K562 (cell line): ENCODE measurements around the gene ADAMTS2. TPM values are rescaled to one million over a fixed set of nuclear protein-coding genes. Genes with fewer than 3 reads are reported as not detected.

Experiments used
- ATAC-seq: fragments of 200-7000 bp; cut with Tn5 transposase; 3 replicates; pipeline ENCODE4 v1.9.1; 2020; ENCODE audit warnings: moderate library complexity
- BruUV-seq: library from RNA; stranded (reverse); fragments of 400-500 nt; replicated peaks from 2 replicates; lab custom pipeline; 2021; lab: Mats Ljungman, UMichigan
- CTCF ChIA-PET: fragments of 300-600 bp; formaldehyde crosslinking; extraction: SDS; loops from one replicate; lab custom pipeline; 2021; ENCODE audit warnings: low intra/inter-chr PET ratio; lab: Yijun Ruan, JAX
- POLR2A ChIA-PET: fragments of 300-600, 350-650 bp; sonication (Branson Sonifier 250); formaldehyde crosslinking; extraction: SDS; loops from one replicate; lab custom pipeline; 2021; ENCODE audit warnings: antibody characterized with exemption, inconsistent platforms; lab: Yijun Ruan, JAX
- DNase-seq, 4 experiments: peaks; one replicate each; pipeline versions ENCODE4 v3.0.0 to v3.0.0-alpha.2; 2011 to 2018; ENCODE audit warnings: low spot score in 3 of 4, mixed read lengths in 3 of 4; ENCODE audit errors: extremely low read depth in 1 of 4
- FAIRE-seq: peaks from 2 replicates; lab custom pipeline; 2011; peaks lifted over from hg19 to GRCh38; lab: Jason Lieb, UNC
- H2AFZ ChIP-seq: 2 replicates; pipeline ENCODE4 v1.6.0; 2011; ENCODE audit warnings: low read depth, low read length, control low read depth, inconsistent platforms
- H3K27ac ChIP-seq: fragments of 200-600 bp; 3 replicates; pipeline ENCODE4 v1.8.0; 2011; ENCODE audit warnings: low read depth, mild to moderate bottlenecking, control low read depth, inconsistent platforms, low read length, moderate library complexity, mixed read lengths; ENCODE audit errors: extremely low read depth
- H3K27me3 ChIP-seq, 2 experiments: fragments of 300-600 bp in 1 of 2; 2 replicates in 1 of 2; 3 replicates in 1 of 2; pipeline versions ENCODE4 v1.6.0 to v1.8.0; 2011; ENCODE audit warnings: inconsistent platforms in 2 of 2, low read length in 2 of 2, mild to moderate bottlenecking in 1 of 2, mixed read lengths in 1 of 2, moderate library complexity in 1 of 2; ENCODE audit not compliant: control insufficient read depth in 2 of 2, insufficient read depth in 2 of 2
- H3K36me3 ChIP-seq: fragments of 300-600 bp; 3 replicates; pipeline ENCODE4 v1.8.0; 2011; ENCODE audit warnings: mild to moderate bottlenecking, low read length, inconsistent platforms; ENCODE audit not compliant: control insufficient read depth, insufficient read depth
- H3K4me1 ChIP-seq, 2 experiments: fragments of 200-600 bp in 1 of 2; replicated peaks in 1 of 2; 2 replicates in 1 of 2; 3 replicates in 1 of 2; pipeline versions ENCODE4 v1.5.1 to v1.8.0; 2011; ENCODE audit warnings: inconsistent platforms in 2 of 2, low read length in 2 of 2, mild to moderate bottlenecking in 1 of 2, mixed read lengths in 1 of 2, moderate library complexity in 1 of 2; ENCODE audit not compliant: control insufficient read depth in 2 of 2, insufficient read depth in 2 of 2
- H3K4me2 ChIP-seq: 2 replicates; pipeline ENCODE4 v1.6.1; 2011; ENCODE audit warnings: low read length, control low read depth, inconsistent platforms, mixed read lengths; ENCODE audit not compliant: insufficient read depth
- H3K4me3 ChIP-seq: fragments of 200-600 bp; sonication (generic), shearing (Covaris generic); 2 replicates; pipeline ENCODE4 v1.5.1; 2016; ENCODE audit warnings: control low read depth, inconsistent platforms
- H3K79me2 ChIP-seq: fragments of 200-600 bp; 3 replicates; pipeline ENCODE4 v1.8.0; 2011; ENCODE audit warnings: low read length, inconsistent platforms; ENCODE audit not compliant: control insufficient read depth, insufficient read depth
- H3K9ac ChIP-seq, 2 experiments: 2 replicates each; pipeline versions ENCODE4 v1.6.0 to v1.6.1; 2011; ENCODE audit warnings: low read depth in 2 of 2, low read length in 2 of 2, control low read depth in 1 of 2, inconsistent platforms in 1 of 2, mild to moderate bottlenecking in 1 of 2, mixed read lengths in 1 of 2; ENCODE audit not compliant: insufficient read depth in 1 of 2
- H3K9me1 ChIP-seq: one replicate; pipeline ENCODE4 v1.6.0; 2011; ENCODE audit warnings: inconsistent platforms, mild to moderate bottlenecking, low read length, moderate library complexity; ENCODE audit not compliant: control insufficient read depth, insufficient read depth
- H3K9me3 ChIP-seq: replicated peaks from 2 replicates; pipeline ENCODE4 v1.5.1; 2011; ENCODE audit warnings: low read depth, low read length, inconsistent platforms; ENCODE audit not compliant: control insufficient read depth, insufficient read depth
- H4K20me1 ChIP-seq: replicated peaks from 2 replicates; pipeline ENCODE4 v1.6.1; 2011; ENCODE audit warnings: low read length, inconsistent platforms, mixed read lengths; ENCODE audit not compliant: control insufficient read depth, insufficient read depth
- DACH1 ChIP-seq: fragments of 450-650 bp; IDR thresholded peaks from 2 replicates; pipeline ENCODE4 v1.6.1; 2018; ENCODE audit not compliant: partially characterized antibody
- LEF1 ChIP-seq: fragments of 450-650 bp; IDR thresholded peaks from 2 replicates; pipeline ENCODE4 v1.6.1; 2016; ENCODE audit warnings: mild to moderate bottlenecking
- ZNF197 ChIP-seq: fragments of 200-800 bp; sonication (Bioruptor generic); IDR thresholded peaks from 2 replicates; pipeline ENCODE4 v1.6.1; 2016; ENCODE audit warnings: low read depth, missing genetic modification characterization, missing compliant biosample characterization
- ZNF232 ChIP-seq: sonication (generic); formaldehyde crosslinking; IDR thresholded peaks from 2 replicates; pipeline ENCODE4 v1.8.0; 2022; ENCODE audit warnings: mild to moderate bottlenecking, missing genetic modification reagents
- ZNF311 ChIP-seq: fragments of 250-450 bp; sonication (Bioruptor Pico); IDR thresholded peaks from 2 replicates; pipeline ENCODE4 v1.4.0; 2020; ENCODE audit warnings: mild to moderate bottlenecking, moderate library complexity
- WGBS: fragments of 100-300 bp; shearing (Covaris generic); methylation state at CpG from one replicate; pipeline ENCODE4 v1.1.6; 2016; ENCODE audit warnings: low coverage, mixed read lengths; ENCODE audit not compliant: insufficient coverage; ENCODE audit errors: missing lambda C conversion rate; 5-methylcytosine and 5-hydroxymethylcytosine counted together
- in situ Hi-C: fragments of 300-500 bp; cut with MboI; formaldehyde crosslinking; loops from 4 replicates; pipeline ENCODE4 v1.15.0; 2018; ENCODE audit warnings: inconsistent platforms, mixed read lengths
- intact Hi-C: fragments of 100-400 bp; cut with micrococcal nuclease; formaldehyde crosslinking; loops from 2 replicates; pipeline ENCODE4 v1.14.2; 2022
- polyA plus RNA-seq, 8 experiments: library from polyadenylated mRNA; depleted of rRNA in 4 of 8; stranded (reverse) in 5 of 8; unstranded in 3 of 8; fragments of >200 nt; fragmentation: Nextera tagmentation in 2 of 8; fragmentation: Illumina TruSeq in 1 of 8; extraction: Ambion mirVana in 2 of 8; extraction: Trizol in 1 of 8; gene quantifications; 2 replicates each; pipeline versions ENCODE4 v1.2.1 to v1.2.3, GENCODE V29; 2011 to 2014; ENCODE audit warnings: inconsistent platforms in 1 of 8, missing spikeins in 1 of 8
- total RNA-seq, 7 experiments: library from RNA; depleted of rRNA in 6 of 7; stranded (reverse); fragments of >200 nt in 6 of 7; fragmentation: Illumina TruSeq in 2 of 7; extraction: Trizol in 2 of 7; gene quantifications; 2 replicates each; pipeline versions ENCODE4 v1.2.1 to v1.2.3, GENCODE V29; 2011 to 2021; ENCODE audit warnings: low replicate concordance in 1 of 7
- TF ChIP-seq, protein P1 (sequence below): fragments of 200-800 bp; sonication (Bioruptor generic); IDR thresholded peaks from 2 replicates; pipeline ENCODE4 v1.6.1; 2017; ENCODE audit warnings: missing genetic modification characterization, missing compliant biosample characterization

ADAMTS2 gene
- total and polyA plus RNA-seq, 9 of the 15 experiments (the other 6 are each of a cell fraction or from before 2014, with no cell fraction given) = not detected

DNA sequence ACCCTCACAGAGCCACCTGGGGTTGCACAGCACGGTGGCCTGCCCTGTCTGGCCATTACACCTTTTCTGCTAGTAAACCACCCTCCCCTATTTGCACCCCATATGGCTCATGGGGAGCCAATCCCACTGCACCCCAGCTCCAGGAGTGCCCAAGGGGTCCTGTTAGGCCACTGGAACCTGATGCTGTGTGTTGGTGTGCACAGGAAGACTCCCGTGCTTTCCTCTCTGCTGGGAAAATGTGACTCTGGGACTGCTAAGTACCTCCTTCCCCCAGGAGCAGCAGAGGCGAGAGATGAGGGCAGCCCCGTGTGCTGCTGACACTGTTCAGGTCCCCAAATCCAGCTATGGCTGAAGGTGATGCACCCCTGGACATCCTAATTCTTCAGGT, 126.3 kb downstream of the ADAMTS2 start:
- no peak overlapping the region for H3K4me2 ChIP-seq
- no peak overlapping the region for H3K27ac ChIP-seq
- no peak for ATAC-seq
- 0% methylated on average over 4 of the region's 4 CpGs for WGBS
- H3K27me3 ChIP-seq = peaks cover 0 to 25% of the 10 kb centered on the region in 2 experiments; a peak in 3 of 5 replicates
- BruUV-seq = no TSS peak
- in situ Hi-C loops = no loop called here
- H2AFZ ChIP-seq = no peak overlapping the region
- H3K36me3 ChIP-seq = no peaks in the 10 kb centered on the region
- POLR2A ChIA-PET = interaction anchor here (0.8 kb wide), 1 partner anchor 18 kb away, joined by 3 read pairs; no protein-coding TSS in a partner anchor
- no peak for TF ChIP-seq ZNF232 (CRISPR knock-in tag)
- no peak for TF ChIP-seq ZNF311 (CRISPR knock-in tag)
- no peak for TF ChIP-seq LEF1
- no peak for TF ChIP-seq ZNF197
- no peak for TF ChIP-seq DACH1
- TF ChIP-seq, protein P1, sequence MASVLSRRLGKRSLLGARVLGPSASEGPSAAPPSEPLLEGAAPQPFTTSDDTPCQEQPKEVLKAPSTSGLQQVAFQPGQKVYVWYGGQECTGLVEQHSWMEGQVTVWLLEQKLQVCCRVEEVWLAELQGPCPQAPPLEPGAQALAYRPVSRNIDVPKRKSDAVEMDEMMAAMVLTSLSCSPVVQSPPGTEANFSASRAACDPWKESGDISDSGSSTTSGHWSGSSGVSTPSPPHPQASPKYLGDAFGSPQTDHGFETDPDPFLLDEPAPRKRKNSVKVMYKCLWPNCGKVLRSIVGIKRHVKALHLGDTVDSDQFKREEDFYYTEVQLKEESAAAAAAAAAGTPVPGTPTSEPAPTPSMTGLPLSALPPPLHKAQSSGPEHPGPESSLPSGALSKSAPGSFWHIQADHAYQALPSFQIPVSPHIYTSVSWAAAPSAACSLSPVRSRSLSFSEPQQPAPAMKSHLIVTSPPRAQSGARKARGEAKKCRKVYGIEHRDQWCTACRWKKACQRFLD (CRISPR knock-in tag) = no peak
- TF ChIP-seq, all 486 proteins: peak for 0
- Histone ChIP-seq H3K79me2 (no peaks in the 10 kb centered on the region), H4K20me1 (no peaks in the 10 kb centered on the region; the same call in 1 of the 2 replicates), H3K9ac (no peak overlapping the region), H3K4me1 (no peaks in the 10 kb centered on the region), H3K4me3 (no peak overlapping the region), H3K9me1 (no peaks in the 10 kb centered on the region), H3K9me3 (no peaks in the 10 kb centered on the region)
- FAIRE-seq (no peak), DNase-seq (no peak)
- intact Hi-C loops = no loop called here
- CTCF ChIA-PET = no interaction called here
